K562 (cell line): ENCODE measurements around the gene ARPC1A. TPM values are rescaled to one million over a fixed set of nuclear protein-coding genes. Genes with fewer than 3 reads are reported as not detected.
A peak's percentile ranks its signal among the peaks of the same experiment; 100 is the strongest.

Experiments used
- ARNT ChIP-seq, 2 experiments: fragments of 450-650 bp; IDR thresholded peaks; 2 replicates each; pipeline ENCODE4 v1.6.1; 2016; ENCODE audit warnings: mild to moderate bottlenecking in 1 of 2
- CXXC5 ChIP-seq: fragments of 250-450 bp; sonication (Bioruptor Pico); IDR thresholded peaks from 2 replicates; pipeline ENCODE4 v1.8.0; 2022; ENCODE audit warnings: inconsistent platforms, mild to moderate bottlenecking, moderate library complexity
- E2F3 ChIP-seq: fragments of 250-450 bp; sonication (Bioruptor Pico); IDR thresholded peaks from 2 replicates; pipeline ENCODE4 v1.4.0; 2020; ENCODE audit warnings: mild to moderate bottlenecking
- JUN ChIP-seq, 2 experiments: sonication (generic) in 1 of 2; formaldehyde crosslinking in 1 of 2; IDR thresholded peaks; 2 replicates each; pipeline versions ENCODE4 v1.6.1 to v1.8.0; 2012 to 2022; ENCODE audit warnings: borderline replicate concordance in 2 of 2, mild to moderate bottlenecking in 2 of 2, improper control_type of control experiment in 1 of 2, low read depth in 1 of 2, low read length in 1 of 2, missing genetic modification reagents in 1 of 2
- NFXL1 ChIP-seq: fragments of 450-650 bp; formaldehyde crosslinking; IDR thresholded peaks from 2 replicates; pipeline ENCODE4 v1.4.0; 2021; ENCODE audit warnings: mild to moderate bottlenecking
- PHF20 ChIP-seq: fragments of 450-650 bp; IDR thresholded peaks from 2 replicates; pipeline ENCODE4 v1.6.1; 2018; ENCODE audit not compliant: partially characterized antibody
- POLR3A ChIP-seq: IDR thresholded peaks from 2 replicates; pipeline ENCODE4 v1.6.1; 2011; ENCODE audit warnings: borderline replicate concordance, mild to moderate bottlenecking, moderate library complexity; ENCODE audit not compliant: insufficient read length, insufficient read depth; ENCODE audit errors: extremely low read depth
- SRSF9 ChIP-seq: fragments of 200-400 bp; formaldehyde crosslinking; IDR thresholded peaks from 2 replicates; pipeline ENCODE4 v1.6.1; 2017; ENCODE audit warnings: low read depth, low read length, borderline replicate concordance
- ZNF143 ChIP-seq: sonication (generic); formaldehyde crosslinking; IDR thresholded peaks from 2 replicates; pipeline ENCODE4 v1.9.0; 2022; ENCODE audit warnings: mild to moderate bottlenecking, missing genetic modification reagents
- ZNF76 ChIP-seq: fragments of 250-450 bp; sonication (Bioruptor Pico); IDR thresholded peaks from 2 replicates; pipeline ENCODE4 v1.4.0; 2020; ENCODE audit warnings: mild to moderate bottlenecking, moderate library complexity, borderline replicate concordance
- polyA plus RNA-seq, 8 experiments: library from polyadenylated mRNA; depleted of rRNA in 4 of 8; stranded (reverse) in 5 of 8; unstranded in 3 of 8; fragments of >200 nt; fragmentation: Nextera tagmentation in 2 of 8; fragmentation: Illumina TruSeq in 1 of 8; extraction: Ambion mirVana in 2 of 8; extraction: Trizol in 1 of 8; gene quantifications; 2 replicates each; pipeline versions ENCODE4 v1.2.1 to v1.2.3, GENCODE V29; 2011 to 2014; ENCODE audit warnings: inconsistent platforms in 1 of 8, missing spikeins in 1 of 8
- total RNA-seq, 7 experiments: library from RNA; depleted of rRNA in 6 of 7; stranded (reverse); fragments of >200 nt in 6 of 7; fragmentation: Illumina TruSeq in 2 of 7; extraction: Trizol in 2 of 7; gene quantifications; 2 replicates each; pipeline versions ENCODE4 v1.2.1 to v1.2.3, GENCODE V29; 2011 to 2021; ENCODE audit warnings: low replicate concordance in 1 of 7
- TF ChIP-seq, protein P1 (sequence below), 3 experiments: fragments of 200-800 bp in 1 of 3; fragments of 250-450 bp in 1 of 3; fragments of 450-650 bp in 1 of 3; sonication (Bioruptor Pico) in 1 of 3; sonication (Bioruptor generic) in 1 of 3; formaldehyde crosslinking in 1 of 3; IDR thresholded peaks; 2 replicates each; pipeline versions ENCODE4 v1.6.1 to v1.8.0; 2016 to 2022; ENCODE audit warnings: mild to moderate bottlenecking in 2 of 3, missing genetic modification characterization in 2 of 3, missing compliant biosample characterization in 1 of 3, moderate library complexity in 1 of 3
- TF ChIP-seq, protein P2 (sequence below): fragments of 200-600 bp; sonication (generic); IDR thresholded peaks from one replicate; pipeline ENCODE4 v1.6.1; 2012; ENCODE audit warnings: mild to moderate bottlenecking, low read depth, low read length, inconsistent platforms

Gene ARPC1A
- total and polyA plus RNA-seq, 9 of the 15 experiments (the other 6 are each of a cell fraction or from before 2014, with no cell fraction given) = 39.5 to 151 (median 86.1) TPM

- TF ChIP-seq, protein P1, sequence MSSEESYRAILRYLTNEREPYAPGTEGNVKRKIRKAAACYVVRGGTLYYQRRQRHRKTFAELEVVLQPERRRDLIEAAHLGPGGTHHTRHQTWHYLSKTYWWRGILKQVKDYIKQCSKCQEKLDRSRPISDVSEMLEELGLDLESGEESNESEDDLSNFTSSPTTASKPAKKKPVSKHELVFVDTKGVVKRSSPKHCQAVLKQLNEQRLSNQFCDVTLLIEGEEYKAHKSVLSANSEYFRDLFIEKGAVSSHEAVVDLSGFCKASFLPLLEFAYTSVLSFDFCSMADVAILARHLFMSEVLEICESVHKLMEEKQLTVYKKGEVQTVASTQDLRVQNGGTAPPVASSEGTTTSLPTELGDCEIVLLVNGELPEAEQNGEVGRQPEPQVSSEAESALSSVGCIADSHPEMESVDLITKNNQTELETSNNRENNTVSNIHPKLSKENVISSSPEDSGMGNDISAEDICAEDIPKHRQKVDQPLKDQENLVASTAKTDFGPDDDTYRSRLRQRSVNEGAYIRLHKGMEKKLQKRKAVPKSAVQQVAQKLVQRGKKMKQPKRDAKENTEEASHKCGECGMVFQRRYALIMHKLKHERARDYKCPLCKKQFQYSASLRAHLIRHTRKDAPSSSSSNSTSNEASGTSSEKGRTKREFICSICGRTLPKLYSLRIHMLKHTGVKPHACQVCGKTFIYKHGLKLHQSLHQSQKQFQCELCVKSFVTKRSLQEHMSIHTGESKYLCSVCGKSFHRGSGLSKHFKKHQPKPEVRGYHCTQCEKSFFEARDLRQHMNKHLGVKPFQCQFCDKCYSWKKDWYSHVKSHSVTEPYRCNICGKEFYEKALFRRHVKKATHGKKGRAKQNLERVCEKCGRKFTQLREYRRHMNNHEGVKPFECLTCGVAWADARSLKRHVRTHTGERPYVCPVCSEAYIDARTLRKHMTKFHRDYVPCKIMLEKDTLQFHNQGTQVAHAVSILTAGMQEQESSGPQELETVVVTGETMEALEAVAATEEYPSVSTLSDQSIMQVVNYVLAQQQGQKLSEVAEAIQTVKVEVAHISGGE (CRISPR knock-in tag; IDR thresholded peaks at IDR 0.05) = no peak; a peak in 1 of 6 replicates
- TF ChIP-seq PHF20 (no peak), CXXC5 (peak; percentile 47), POLR3A (no peak), NFXL1 (CRISPR knock-in tag) (no peak), ARNT (IDR thresholded peaks at IDR 0.05) (no peak), ZNF143 (CRISPR knock-in tag) (no peak), ZNF76 (CRISPR knock-in tag) (no peak), JUN (IDR thresholded peaks at IDR 0.05; ENCODE audit: borderline replicate concordance, low read depth, low read length) (no peak), JUN (CRISPR knock-in tag; IDR thresholded peaks at IDR 0.05; ENCODE audit: borderline replicate concordance) (no peak), E2F3 (CRISPR knock-in tag) (no peak), SRSF9 (no peak)
- TF ChIP-seq, protein P2, sequence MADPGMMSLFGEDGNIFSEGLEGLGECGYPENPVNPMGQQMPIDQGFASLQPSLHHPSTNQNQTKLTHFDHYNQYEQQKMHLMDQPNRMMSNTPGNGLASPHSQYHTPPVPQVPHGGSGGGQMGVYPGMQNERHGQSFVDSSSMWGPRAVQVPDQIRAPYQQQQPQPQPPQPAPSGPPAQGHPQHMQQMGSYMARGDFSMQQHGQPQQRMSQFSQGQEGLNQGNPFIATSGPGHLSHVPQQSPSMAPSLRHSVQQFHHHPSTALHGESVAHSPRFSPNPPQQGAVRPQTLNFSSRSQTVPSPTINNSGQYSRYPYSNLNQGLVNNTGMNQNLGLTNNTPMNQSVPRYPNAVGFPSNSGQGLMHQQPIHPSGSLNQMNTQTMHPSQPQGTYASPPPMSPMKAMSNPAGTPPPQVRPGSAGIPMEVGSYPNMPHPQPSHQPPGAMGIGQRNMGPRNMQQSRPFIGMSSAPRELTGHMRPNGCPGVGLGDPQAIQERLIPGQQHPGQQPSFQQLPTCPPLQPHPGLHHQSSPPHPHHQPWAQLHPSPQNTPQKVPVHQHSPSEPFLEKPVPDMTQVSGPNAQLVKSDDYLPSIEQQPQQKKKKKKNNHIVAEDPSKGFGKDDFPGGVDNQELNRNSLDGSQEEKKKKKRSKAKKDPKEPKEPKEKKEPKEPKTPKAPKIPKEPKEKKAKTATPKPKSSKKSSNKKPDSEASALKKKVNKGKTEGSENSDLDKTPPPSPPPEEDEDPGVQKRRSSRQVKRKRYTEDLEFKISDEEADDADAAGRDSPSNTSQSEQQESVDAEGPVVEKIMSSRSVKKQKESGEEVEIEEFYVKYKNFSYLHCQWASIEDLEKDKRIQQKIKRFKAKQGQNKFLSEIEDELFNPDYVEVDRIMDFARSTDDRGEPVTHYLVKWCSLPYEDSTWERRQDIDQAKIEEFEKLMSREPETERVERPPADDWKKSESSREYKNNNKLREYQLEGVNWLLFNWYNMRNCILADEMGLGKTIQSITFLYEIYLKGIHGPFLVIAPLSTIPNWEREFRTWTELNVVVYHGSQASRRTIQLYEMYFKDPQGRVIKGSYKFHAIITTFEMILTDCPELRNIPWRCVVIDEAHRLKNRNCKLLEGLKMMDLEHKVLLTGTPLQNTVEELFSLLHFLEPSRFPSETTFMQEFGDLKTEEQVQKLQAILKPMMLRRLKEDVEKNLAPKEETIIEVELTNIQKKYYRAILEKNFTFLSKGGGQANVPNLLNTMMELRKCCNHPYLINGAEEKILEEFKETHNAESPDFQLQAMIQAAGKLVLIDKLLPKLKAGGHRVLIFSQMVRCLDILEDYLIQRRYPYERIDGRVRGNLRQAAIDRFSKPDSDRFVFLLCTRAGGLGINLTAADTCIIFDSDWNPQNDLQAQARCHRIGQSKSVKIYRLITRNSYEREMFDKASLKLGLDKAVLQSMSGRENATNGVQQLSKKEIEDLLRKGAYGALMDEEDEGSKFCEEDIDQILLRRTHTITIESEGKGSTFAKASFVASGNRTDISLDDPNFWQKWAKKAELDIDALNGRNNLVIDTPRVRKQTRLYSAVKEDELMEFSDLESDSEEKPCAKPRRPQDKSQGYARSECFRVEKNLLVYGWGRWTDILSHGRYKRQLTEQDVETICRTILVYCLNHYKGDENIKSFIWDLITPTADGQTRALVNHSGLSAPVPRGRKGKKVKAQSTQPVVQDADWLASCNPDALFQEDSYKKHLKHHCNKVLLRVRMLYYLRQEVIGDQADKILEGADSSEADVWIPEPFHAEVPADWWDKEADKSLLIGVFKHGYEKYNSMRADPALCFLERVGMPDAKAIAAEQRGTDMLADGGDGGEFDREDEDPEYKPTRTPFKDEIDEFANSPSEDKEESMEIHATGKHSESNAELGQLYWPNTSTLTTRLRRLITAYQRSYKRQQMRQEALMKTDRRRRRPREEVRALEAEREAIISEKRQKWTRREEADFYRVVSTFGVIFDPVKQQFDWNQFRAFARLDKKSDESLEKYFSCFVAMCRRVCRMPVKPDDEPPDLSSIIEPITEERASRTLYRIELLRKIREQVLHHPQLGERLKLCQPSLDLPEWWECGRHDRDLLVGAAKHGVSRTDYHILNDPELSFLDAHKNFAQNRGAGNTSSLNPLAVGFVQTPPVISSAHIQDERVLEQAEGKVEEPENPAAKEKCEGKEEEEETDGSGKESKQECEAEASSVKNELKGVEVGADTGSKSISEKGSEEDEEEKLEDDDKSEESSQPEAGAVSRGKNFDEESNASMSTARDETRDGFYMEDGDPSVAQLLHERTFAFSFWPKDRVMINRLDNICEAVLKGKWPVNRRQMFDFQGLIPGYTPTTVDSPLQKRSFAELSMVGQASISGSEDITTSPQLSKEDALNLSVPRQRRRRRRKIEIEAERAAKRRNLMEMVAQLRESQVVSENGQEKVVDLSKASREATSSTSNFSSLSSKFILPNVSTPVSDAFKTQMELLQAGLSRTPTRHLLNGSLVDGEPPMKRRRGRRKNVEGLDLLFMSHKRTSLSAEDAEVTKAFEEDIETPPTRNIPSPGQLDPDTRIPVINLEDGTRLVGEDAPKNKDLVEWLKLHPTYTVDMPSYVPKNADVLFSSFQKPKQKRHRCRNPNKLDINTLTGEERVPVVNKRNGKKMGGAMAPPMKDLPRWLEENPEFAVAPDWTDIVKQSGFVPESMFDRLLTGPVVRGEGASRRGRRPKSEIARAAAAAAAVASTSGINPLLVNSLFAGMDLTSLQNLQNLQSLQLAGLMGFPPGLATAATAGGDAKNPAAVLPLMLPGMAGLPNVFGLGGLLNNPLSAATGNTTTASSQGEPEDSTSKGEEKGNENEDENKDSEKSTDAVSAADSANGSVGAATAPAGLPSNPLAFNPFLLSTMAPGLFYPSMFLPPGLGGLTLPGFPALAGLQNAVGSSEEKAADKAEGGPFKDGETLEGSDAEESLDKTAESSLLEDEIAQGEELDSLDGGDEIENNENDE = no peak
These were observed 49.5 kb downstream of the ARPC1A start (continued) for GRCh38 chr7:99375070-99375807.
